K562 (cell line): Measurements from ENCODE around the gene B9D2. TPM values are rescaled to one million over a fixed set of nuclear protein-coding genes. Genes with fewer than 3 reads are reported as not detected.

Experiments used
- MTA2 ChIP-seq: fragments of 450-650 bp; IDR thresholded peaks from 2 replicates; pipeline ENCODE4 v1.6.1; 2016; ENCODE audit warnings: low read depth
- MYC ChIP-seq, 2 experiments: fragments of 250-450 bp in 1 of 2; sonication (Bioruptor Pico) in 1 of 2; IDR thresholded peaks; 2 replicates each; pipeline versions ENCODE4 v1.5.1 to v1.6.1; 2012 to 2021; ENCODE audit warnings: low read depth in 2 of 2, borderline replicate concordance in 1 of 2, improper control_type of control experiment in 1 of 2, low read length in 1 of 2, mild to moderate bottlenecking in 1 of 2, moderate library complexity in 1 of 2
- PML ChIP-seq: IDR thresholded peaks from 2 replicates; pipeline ENCODE4 v1.6.1; 2012; ENCODE audit warnings: low read length, inconsistent platforms
- POU5F1 ChIP-seq: fragments of 150-350 bp; IDR thresholded peaks from 2 replicates; pipeline ENCODE4 v1.6.1; 2014; ENCODE audit warnings: borderline replicate concordance, low read length, low read depth, mild to moderate bottlenecking; ENCODE audit not compliant: partially characterized antibody
- SAP30 ChIP-seq: fragments of 200-600 bp; sonication (generic); IDR thresholded peaks from 2 replicates; pipeline ENCODE4 v1.6.1; 2012; ENCODE audit warnings: borderline replicate concordance, low read depth, mild to moderate bottlenecking, moderate library complexity, low read length, control low read depth, inconsistent platforms; ENCODE audit not compliant: insufficient read depth, poor library complexity, severe bottlenecking
- SMARCB1 ChIP-seq: IDR thresholded peaks from 2 replicates; pipeline ENCODE4 v1.6.1; 2011; ENCODE audit warnings: improper control_type of control experiment, low read depth; ENCODE audit not compliant: insufficient read length
- polyA plus RNA-seq, 8 experiments: library from polyadenylated mRNA; depleted of rRNA in 4 of 8; stranded (reverse) in 5 of 8; unstranded in 3 of 8; fragments of >200 nt; fragmentation: Nextera tagmentation in 2 of 8; fragmentation: Illumina TruSeq in 1 of 8; extraction: Ambion mirVana in 2 of 8; extraction: Trizol in 1 of 8; gene quantifications; 2 replicates each; pipeline versions ENCODE4 v1.2.1 to v1.2.3, GENCODE V29; 2011 to 2014; ENCODE audit warnings: inconsistent platforms in 1 of 8, missing spikeins in 1 of 8
- total RNA-seq, 7 experiments: library from RNA; depleted of rRNA in 6 of 7; stranded (reverse); fragments of >200 nt in 6 of 7; fragmentation: Illumina TruSeq in 2 of 7; extraction: Trizol in 2 of 7; gene quantifications; 2 replicates each; pipeline versions ENCODE4 v1.2.1 to v1.2.3, GENCODE V29; 2011 to 2021; ENCODE audit warnings: low replicate concordance in 1 of 7
- TF ChIP-seq, protein P1 (sequence below), 2 experiments: fragments of 450-650 bp; conservative IDR thresholded peaks; 2 replicates each; pipeline ENCODE4 v1.6.1; 2017; ENCODE audit warnings: mild to moderate bottlenecking in 2 of 2, moderate library complexity in 2 of 2
- TF ChIP-seq, protein P2 (sequence below), 2 experiments: fragments of 200-800 bp in 1 of 2; sonication (Bioruptor generic) in 1 of 2; sonication (generic) in 1 of 2; formaldehyde crosslinking in 1 of 2; IDR thresholded peaks in 1 of 2; conservative IDR thresholded peaks in 1 of 2; 2 replicates each; pipeline versions ENCODE4 v1.5.0 to v1.6.1; 2016 to 2020; ENCODE audit warnings: missing compliant biosample characterization in 1 of 2, missing genetic modification characterization in 1 of 2, missing genetic modification reagents in 1 of 2
- TF ChIP-seq, protein P3 (sequence below): fragments of 250-450 bp; sonication (Bioruptor Pico); IDR thresholded peaks from 2 replicates; pipeline ENCODE4 v1.4.0; 2020
- TF ChIP-seq, protein P4 (sequence below), 2 experiments: fragments of 450-650 bp in 1 of 2; IDR thresholded peaks; 2 replicates each; pipeline ENCODE4 v1.6.1; 2011 to 2017; ENCODE audit warnings: low read depth in 2 of 2, antibody characterized with exemption in 1 of 2, borderline replicate concordance in 1 of 2, low read length in 1 of 2, mild to moderate bottlenecking in 1 of 2, mixed read lengths in 1 of 2; ENCODE audit not compliant: control insufficient read depth in 1 of 2

B9D2 gene
- total and polyA plus RNA-seq, 9 of the 15 experiments (the other 6 are each of a cell fraction or from before 2014, with no cell fraction given): 0.83 to 6.9 (median 2.8) TPM

DNA sequence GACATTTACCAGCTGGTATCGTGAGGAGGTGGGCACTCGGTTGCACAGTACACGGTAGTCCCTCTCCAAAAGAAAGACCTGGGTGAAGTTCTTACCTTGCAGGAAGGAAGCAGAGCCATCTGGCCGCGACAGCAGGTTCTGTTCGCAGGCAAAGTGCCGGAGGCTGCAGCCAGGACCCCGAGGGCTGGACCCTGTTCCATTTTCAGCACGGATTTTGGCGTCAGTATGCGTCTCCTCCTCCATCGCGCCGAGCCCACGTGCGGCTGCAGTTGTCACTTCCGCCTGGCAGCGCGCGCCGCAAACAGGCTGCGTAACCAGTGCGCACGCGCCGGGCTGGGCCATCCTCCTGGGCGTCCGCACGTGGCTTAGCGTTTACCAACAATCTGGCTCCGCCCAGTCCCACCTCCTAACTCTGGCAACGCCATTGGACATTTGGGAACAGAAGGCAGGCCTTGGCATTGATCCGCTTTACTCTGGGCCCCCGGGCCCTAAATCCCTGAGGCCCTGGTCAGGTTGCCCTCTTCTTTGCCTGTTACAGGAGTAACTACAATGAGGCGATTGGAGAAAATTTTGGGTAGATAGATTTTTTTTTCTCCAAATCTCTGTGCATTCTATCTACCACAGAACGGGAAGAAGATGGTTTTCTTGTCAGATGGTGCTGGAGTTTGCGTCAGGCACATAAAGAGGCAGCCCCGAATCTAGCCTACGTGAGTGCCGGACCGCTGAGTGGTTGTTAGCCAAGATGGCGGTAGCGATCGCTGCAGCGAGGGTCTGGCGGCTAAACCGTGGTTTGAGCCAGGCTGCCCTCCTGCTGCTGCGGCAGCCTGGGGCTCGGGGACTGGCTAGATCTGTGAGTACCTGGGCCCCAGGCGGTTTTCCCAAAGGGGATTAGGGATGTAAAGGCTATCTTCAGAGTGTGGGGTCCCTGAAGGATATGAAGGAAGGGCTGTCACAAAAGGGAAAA is 33.4 kb upstream of the B9D2 start, which contains the start of the genes BCKDHA and EXOSC5 (continued):
- TF ChIP-seq, protein P1, sequence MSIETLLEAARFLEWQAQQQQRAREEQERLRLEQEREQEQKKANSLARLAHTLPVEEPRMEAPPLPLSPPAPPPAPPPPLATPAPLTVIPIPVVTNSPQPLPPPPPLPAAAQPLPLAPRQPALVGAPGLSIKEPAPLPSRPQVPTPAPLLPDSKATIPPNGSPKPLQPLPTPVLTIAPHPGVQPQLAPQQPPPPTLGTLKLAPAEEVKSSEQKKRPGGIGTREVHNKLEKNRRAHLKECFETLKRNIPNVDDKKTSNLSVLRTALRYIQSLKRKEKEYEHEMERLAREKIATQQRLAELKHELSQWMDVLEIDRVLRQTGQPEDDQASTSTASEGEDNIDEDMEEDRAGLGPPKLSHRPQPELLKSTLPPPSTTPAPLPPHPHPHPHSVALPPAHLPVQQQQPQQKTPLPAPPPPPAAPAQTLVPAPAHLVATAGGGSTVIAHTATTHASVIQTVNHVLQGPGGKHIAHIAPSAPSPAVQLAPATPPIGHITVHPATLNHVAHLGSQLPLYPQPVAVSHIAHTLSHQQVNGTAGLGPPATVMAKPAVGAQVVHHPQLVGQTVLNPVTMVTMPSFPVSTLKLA (conservative IDR thresholded peaks at IDR 0.05): peak; percentile 100
- TF ChIP-seq SAP30: peak; percentile 100
- TF ChIP-seq PML: peak; percentile 72
- no peak for TF ChIP-seq MTA2
- TF ChIP-seq MYC (IDR thresholded peaks at IDR 0.05; ENCODE audit: low read depth, low read length): peak; percentile 99
- TF ChIP-seq MYC (CRISPR knock-in tag; IDR thresholded peaks at IDR 0.05; ENCODE audit: borderline replicate concordance, low read depth): peak; percentile 93; the same call in 1 of the 2 replicates
- TF ChIP-seq POU5F1: peak; percentile 73
- TF ChIP-seq, protein P2, sequence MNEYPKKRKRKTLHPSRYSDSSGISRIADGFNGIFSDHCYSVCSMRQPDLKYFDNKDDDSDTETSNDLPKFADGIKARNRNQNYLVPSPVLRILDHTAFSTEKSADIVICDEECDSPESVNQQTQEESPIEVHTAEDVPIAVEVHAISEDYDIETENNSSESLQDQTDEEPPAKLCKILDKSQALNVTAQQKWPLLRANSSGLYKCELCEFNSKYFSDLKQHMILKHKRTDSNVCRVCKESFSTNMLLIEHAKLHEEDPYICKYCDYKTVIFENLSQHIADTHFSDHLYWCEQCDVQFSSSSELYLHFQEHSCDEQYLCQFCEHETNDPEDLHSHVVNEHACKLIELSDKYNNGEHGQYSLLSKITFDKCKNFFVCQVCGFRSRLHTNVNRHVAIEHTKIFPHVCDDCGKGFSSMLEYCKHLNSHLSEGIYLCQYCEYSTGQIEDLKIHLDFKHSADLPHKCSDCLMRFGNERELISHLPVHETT (CRISPR knock-in tag; conservative IDR thresholded peaks at IDR 0.05 in 1 of 2, IDR thresholded peaks at IDR 0.05 in 1 of 2): peak in 1 of 2 experiments; percentile 66; a peak in 1 of 4 replicates
- TF ChIP-seq, protein P3, sequence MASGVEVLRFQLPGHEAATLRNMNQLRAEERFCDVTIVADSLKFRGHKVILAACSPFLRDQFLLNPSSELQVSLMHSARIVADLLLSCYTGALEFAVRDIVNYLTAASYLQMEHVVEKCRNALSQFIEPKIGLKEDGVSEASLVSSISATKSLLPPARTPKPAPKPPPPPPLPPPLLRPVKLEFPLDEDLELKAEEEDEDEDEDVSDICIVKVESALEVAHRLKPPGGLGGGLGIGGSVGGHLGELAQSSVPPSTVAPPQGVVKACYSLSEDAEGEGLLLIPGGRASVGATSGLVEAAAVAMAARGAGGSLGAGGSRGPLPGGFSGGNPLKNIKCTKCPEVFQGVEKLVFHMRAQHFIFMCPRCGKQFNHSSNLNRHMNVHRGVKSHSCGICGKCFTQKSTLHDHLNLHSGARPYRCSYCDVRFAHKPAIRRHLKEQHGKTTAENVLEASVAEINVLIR (CRISPR knock-in tag): 0 out of 2 replicates have a peak, but pooled peaks have one; percentile 13
- no peak for TF ChIP-seq SMARCB1
- TF ChIP-seq, protein P4, sequence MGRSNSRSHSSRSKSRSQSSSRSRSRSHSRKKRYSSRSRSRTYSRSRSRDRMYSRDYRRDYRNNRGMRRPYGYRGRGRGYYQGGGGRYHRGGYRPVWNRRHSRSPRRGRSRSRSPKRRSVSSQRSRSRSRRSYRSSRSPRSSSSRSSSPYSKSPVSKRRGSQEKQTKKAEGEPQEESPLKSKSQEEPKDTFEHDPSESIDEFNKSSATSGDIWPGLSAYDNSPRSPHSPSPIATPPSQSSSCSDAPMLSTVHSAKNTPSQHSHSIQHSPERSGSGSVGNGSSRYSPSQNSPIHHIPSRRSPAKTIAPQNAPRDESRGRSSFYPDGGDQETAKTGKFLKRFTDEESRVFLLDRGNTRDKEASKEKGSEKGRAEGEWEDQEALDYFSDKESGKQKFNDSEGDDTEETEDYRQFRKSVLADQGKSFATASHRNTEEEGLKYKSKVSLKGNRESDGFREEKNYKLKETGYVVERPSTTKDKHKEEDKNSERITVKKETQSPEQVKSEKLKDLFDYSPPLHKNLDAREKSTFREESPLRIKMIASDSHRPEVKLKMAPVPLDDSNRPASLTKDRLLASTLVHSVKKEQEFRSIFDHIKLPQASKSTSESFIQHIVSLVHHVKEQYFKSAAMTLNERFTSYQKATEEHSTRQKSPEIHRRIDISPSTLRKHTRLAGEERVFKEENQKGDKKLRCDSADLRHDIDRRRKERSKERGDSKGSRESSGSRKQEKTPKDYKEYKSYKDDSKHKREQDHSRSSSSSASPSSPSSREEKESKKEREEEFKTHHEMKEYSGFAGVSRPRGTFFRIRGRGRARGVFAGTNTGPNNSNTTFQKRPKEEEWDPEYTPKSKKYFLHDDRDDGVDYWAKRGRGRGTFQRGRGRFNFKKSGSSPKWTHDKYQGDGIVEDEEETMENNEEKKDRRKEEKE (IDR thresholded peaks at IDR 0.05; ENCODE audit: borderline replicate concordance in 1 of 2, control insufficient read depth in 1 of 2, low read depth in 2 of 2, low read length in 1 of 2): 0 out of 4 replicates have a peak, but pooled peaks of 1 of the 2 experiments have one; percentile 47
